ENCODE measurements around the gene KCNJ14.

- TF ChIP-seq POLR2A (IDR thresholded peaks at IDR 0.05) (no peak), CTCF (IDR thresholded peaks at IDR 0.05) (no peak)
Observed at GRCh38 chr19:48466561-48467325, 11.4 kb downstream of the KCNJ14 start.
